A549 (cell line): ENCODE data around the gene CFAP97. TPM values are rescaled to one million over a fixed set of nuclear protein-coding genes. Genes with fewer than 3 reads are reported as not detected.

Source experiments
- ATAC-seq, 2 experiments: fragments of 200-7000 bp in 1 of 2; fragments of >200 bp in 1 of 2; cut with Nextera tagmentation in 1 of 2; cut with Tn5 transposase in 1 of 2; 3 replicates each; pipeline versions ENCODE4 v1.8.0 to v1.9.1; 2018 to 2020; ENCODE audit warnings: mild to moderate bottlenecking in 1 of 2, moderate library complexity in 1 of 2
- CTCF ChIA-PET: fragments of 300-600 bp; sonication (Branson Sonifier 250); formaldehyde crosslinking; extraction: SDS; loops from one replicate; lab custom pipeline; 2021; ENCODE audit warnings: antibody characterized with exemption, inconsistent platforms; lab: Yijun Ruan, JAX
- POLR2A ChIA-PET: fragments of 350-600 bp; formaldehyde crosslinking; extraction: SDS; loops from one replicate; lab custom pipeline; 2021; ENCODE audit warnings: antibody characterized with exemption, inconsistent platforms; lab: Yijun Ruan, JAX
- DNase-seq, 2 experiments: peaks; one replicate each; pipeline versions ENCODE4 v3.0.0 to v3.0.0-alpha.2; 2011 to 2016; ENCODE audit warnings: low read depth in 1 of 2, low spot score in 1 of 2
- FAIRE-seq: peaks from 2 replicates; lab custom pipeline; 2011; peaks lifted over from hg19 to GRCh38; lab: Jason Lieb, UNC
- H3K27ac ChIP-seq, 2 experiments: fragments of >200 bp; sonication (Bioruptor Twin); formaldehyde crosslinking; 3 replicates each; pipeline ENCODE4 v1.5.1; 2016 to 2017
- H3K4me1 ChIP-seq: fragments of >200 bp; sonication (Bioruptor Twin); formaldehyde crosslinking; 3 replicates; pipeline ENCODE4 v1.6.1; 2016
- H3K4me2 ChIP-seq: fragments of >200 bp; sonication (Bioruptor Twin); formaldehyde crosslinking; 3 replicates; pipeline ENCODE4 v1.6.1; 2016
- H3K4me3 ChIP-seq: fragments of >200 bp; sonication (Bioruptor Twin); formaldehyde crosslinking; 3 replicates; pipeline ENCODE4 v1.5.1; 2016
- H3K9me3 ChIP-seq: fragments of >200 bp; sonication (Bioruptor Twin); formaldehyde crosslinking; 3 replicates; pipeline ENCODE4 v1.6.1; 2016
- CBX2 ChIP-seq: fragments of 200-600 bp; sonication (generic); IDR thresholded peaks from 2 replicates; pipeline ENCODE4 v1.6.1; 2016; ENCODE audit warnings: low read depth, mild to moderate bottlenecking, borderline replicate concordance
- ESRRA ChIP-seq: fragments of 150-350 bp; IDR thresholded peaks from 2 replicates; pipeline ENCODE4 v1.6.1; 2014; ENCODE audit warnings: mild to moderate bottlenecking, low read length, borderline replicate concordance
- FOSB ChIP-seq: fragments of 250-450 bp; sonication (Bioruptor Pico); IDR thresholded peaks from 2 replicates; pipeline ENCODE4 v1.5.0; 2020; ENCODE audit warnings: mild to moderate bottlenecking, moderate library complexity
- HOXA7 ChIP-seq: fragments of 250-450 bp; sonication (Bioruptor Pico); IDR thresholded peaks from 2 replicates; pipeline ENCODE4 v1.5.0; 2020; ENCODE audit warnings: mild to moderate bottlenecking, moderate library complexity
- JUN ChIP-seq, 2 experiments: fragments of >200 bp; sonication (Bioruptor Twin); formaldehyde crosslinking; IDR thresholded peaks; 2 replicates in 1 of 2; 3 replicates in 1 of 2; pipeline ENCODE4 v1.6.1; 2016 to 2017
- KDM1A ChIP-seq: fragments of 200-600 bp; sonication (generic); IDR thresholded peaks from 2 replicates; pipeline ENCODE4 v1.6.1; 2016; ENCODE audit warnings: low read depth, mild to moderate bottlenecking
- MAX ChIP-seq: IDR thresholded peaks from 2 replicates; pipeline ENCODE4 v1.6.1; 2012
- MAZ ChIP-seq: fragments of 150-350 bp; IDR thresholded peaks from 2 replicates; pipeline ENCODE4 v1.6.1; 2014; ENCODE audit warnings: antibody characterized with exemption, low read depth, low read length, borderline replicate concordance
- MYC ChIP-seq: IDR thresholded peaks from 2 replicates; pipeline ENCODE4 v1.6.1; 2012; ENCODE audit warnings: mild to moderate bottlenecking, inconsistent platforms, low read length, improper control_type of control experiment, borderline replicate concordance
- NPAS2 ChIP-seq: fragments of 250-450 bp; sonication (Bioruptor Pico); IDR thresholded peaks from 2 replicates; pipeline ENCODE4 v1.8.0; 2022; ENCODE audit warnings: mild to moderate bottlenecking, moderate library complexity, borderline replicate concordance
- PHF8 ChIP-seq: fragments of 200-600 bp; sonication (generic); IDR thresholded peaks from 2 replicates; pipeline ENCODE4 v1.6.1; 2016; ENCODE audit warnings: low read depth, mild to moderate bottlenecking, antibody characterized with exemption, moderate library complexity, borderline replicate concordance
- POLR2A ChIP-seq: IDR thresholded peaks from 2 replicates; pipeline ENCODE4 v1.6.1; 2012; ENCODE audit warnings: mild to moderate bottlenecking, low read length
- POLR2AphosphoS2 ChIP-seq: conservative IDR thresholded peaks from 2 replicates; pipeline ENCODE4 v1.6.1; 2012; ENCODE audit warnings: low read length, improper control_type of control experiment, inconsistent platforms
- RARB ChIP-seq: fragments of 250-450 bp; sonication (Bioruptor Pico); IDR thresholded peaks from 2 replicates; pipeline ENCODE4 v1.8.0; 2021; ENCODE audit warnings: mild to moderate bottlenecking, moderate library complexity
- RCOR1 ChIP-seq: fragments of 150-350 bp; IDR thresholded peaks from 2 replicates; pipeline ENCODE4 v1.6.1; 2014; ENCODE audit warnings: antibody characterized with exemption, low read length, low read depth
- RFX5 ChIP-seq: fragments of 450-650 bp; IDR thresholded peaks from 2 replicates; pipeline ENCODE4 v1.7.1; 2014; ENCODE audit warnings: antibody characterized with exemption, mild to moderate bottlenecking, moderate library complexity
- SMC3 ChIP-seq: fragments of >200 bp; sonication (Bioruptor Twin); formaldehyde crosslinking; IDR thresholded peaks from 3 replicates; pipeline ENCODE4 v1.6.1; 2018; ENCODE audit warnings: inconsistent platforms
- TFCP2L1 ChIP-seq: fragments of 250-450 bp; sonication (Bioruptor Pico); IDR thresholded peaks from 2 replicates; pipeline ENCODE4 v1.5.0; 2021; ENCODE audit warnings: mild to moderate bottlenecking
- TP53 ChIP-seq: fragments of 250-450 bp; sonication (Bioruptor Pico); IDR thresholded peaks from 2 replicates; pipeline ENCODE4 v1.5.0; 2021; ENCODE audit warnings: mild to moderate bottlenecking, moderate library complexity
- ZC3H11A ChIP-seq: fragments of 450-650 bp; IDR thresholded peaks from 2 replicates; pipeline ENCODE4 v1.6.1; 2014; ENCODE audit warnings: antibody characterized with exemption, mild to moderate bottlenecking
- ZSCAN20 ChIP-seq: fragments of 250-450 bp; sonication (Bioruptor Pico); IDR thresholded peaks from 2 replicates; pipeline ENCODE4 v1.8.0; 2022; ENCODE audit warnings: mild to moderate bottlenecking, moderate library complexity
- WGBS: methylation state at CpG from one replicate; pipeline ENCODE4 v1.1.6; 2017; ENCODE audit errors: missing lambda C conversion rate; 5-methylcytosine and 5-hydroxymethylcytosine counted together
- polyA plus RNA-seq, 4 experiments: library from polyadenylated mRNA; depleted of rRNA in 3 of 4; stranded (reverse); fragments of >200 nt; fragmentation: RNase III in 1 of 4; extraction: RNeasy Plus Mini Kit Qiagen cat#74134 plus additional on column Dnase treatment in 1 of 4; gene quantifications; 2 replicates in 3 of 4; 3 replicates in 1 of 4; pipeline ENCODE4 v1.2.3, GENCODE V29; 2011 to 2017
- TF ChIP-seq, protein P1 (sequence below): fragments of 250-450 bp; sonication (Bioruptor Pico); IDR thresholded peaks from 2 replicates; pipeline ENCODE4 v1.5.0; 2021; ENCODE audit warnings: mild to moderate bottlenecking, moderate library complexity, borderline replicate concordance
- TF ChIP-seq, protein P2 (sequence below): fragments of >200 bp; sonication (Bioruptor Twin); formaldehyde crosslinking; IDR thresholded peaks from 2 replicates; pipeline ENCODE4 v1.6.1; 2016

Gene CFAP97
- polyA plus RNA-seq, 2 of the 4 experiments (the other 2 are of a cell fraction), result 15.8 to 48.2 TPM

DNA sequence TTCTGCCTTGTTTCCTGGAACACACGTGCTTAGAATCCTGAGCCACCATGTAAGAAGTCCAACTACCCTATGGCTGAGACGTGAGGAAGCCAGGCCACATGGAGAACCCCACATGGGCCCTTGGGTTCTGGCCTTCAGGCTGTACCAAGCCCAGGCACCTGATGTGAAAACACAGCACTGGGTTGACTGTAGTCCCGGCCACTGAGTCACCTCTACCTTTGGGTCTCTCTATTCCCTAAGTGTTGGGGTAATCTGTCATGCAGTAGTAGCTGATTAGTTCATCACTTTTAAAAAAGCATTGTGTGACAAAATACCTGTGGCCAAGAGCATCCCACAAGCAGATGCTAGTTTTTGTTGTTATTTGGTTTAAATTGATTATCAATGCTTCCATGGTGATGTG, 24.3 kb downstream of the CFAP97 start:
- TF ChIP-seq KDM1A (no peak), HOXA7 (CRISPR knock-in tag) (no peak), NPAS2 (no peak), MAZ (no peak), POLR2A (no peak), JUN (IDR thresholded peaks at IDR 0.05) (no peak), SMC3 (no peak), MAX (no peak), ESRRA (no peak)
- TF ChIP-seq, protein P1, sequence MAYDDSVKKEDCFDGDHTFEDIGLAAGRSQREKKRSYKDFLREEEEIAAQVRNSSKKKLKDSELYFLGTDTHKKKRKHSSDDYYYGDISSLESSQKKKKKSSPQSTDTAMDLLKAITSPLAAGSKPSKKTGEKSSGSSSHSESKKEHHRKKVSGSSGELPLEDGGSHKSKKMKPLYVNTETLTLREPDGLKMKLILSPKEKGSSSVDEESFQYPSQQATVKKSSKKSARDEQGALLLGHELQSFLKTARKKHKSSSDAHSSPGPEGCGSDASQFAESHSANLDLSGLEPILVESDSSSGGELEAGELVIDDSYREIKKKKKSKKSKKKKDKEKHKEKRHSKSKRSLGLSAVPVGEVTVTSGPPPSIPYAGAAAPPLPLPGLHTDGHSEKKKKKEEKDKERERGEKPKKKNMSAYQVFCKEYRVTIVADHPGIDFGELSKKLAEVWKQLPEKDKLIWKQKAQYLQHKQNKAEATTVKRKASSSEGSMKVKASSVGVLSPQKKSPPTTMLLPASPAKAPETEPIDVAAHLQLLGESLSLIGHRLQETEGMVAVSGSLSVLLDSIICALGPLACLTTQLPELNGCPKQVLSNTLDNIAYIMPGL (CRISPR knock-in tag), result no peak
- TF ChIP-seq, protein P2, sequence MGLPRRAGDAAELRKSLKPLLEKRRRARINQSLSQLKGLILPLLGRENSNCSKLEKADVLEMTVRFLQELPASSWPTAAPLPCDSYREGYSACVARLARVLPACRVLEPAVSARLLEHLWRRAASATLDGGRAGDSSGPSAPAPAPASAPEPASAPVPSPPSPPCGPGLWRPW, result no peak
- no peak for DNase-seq
- ATAC-seq, result no peak
- Histone ChIP-seq H3K27ac (no peak overlapping the region), H3K4me3 (no peak overlapping the region), H3K9me3 (no peaks in the 10 kb centered on the region), H3K4me1 (peaks cover 4% of the 10 kb centered on the region; the same call in 1 of the 3 replicates), H3K4me2 (no peak overlapping the region)
- POLR2A ChIA-PET, result no interaction called here
- CTCF ChIA-PET, result no interaction called here
- WGBS, result 86% methylated on average over 3 of the region's 3 CpGs
- FAIRE-seq, result no peak

DNA sequence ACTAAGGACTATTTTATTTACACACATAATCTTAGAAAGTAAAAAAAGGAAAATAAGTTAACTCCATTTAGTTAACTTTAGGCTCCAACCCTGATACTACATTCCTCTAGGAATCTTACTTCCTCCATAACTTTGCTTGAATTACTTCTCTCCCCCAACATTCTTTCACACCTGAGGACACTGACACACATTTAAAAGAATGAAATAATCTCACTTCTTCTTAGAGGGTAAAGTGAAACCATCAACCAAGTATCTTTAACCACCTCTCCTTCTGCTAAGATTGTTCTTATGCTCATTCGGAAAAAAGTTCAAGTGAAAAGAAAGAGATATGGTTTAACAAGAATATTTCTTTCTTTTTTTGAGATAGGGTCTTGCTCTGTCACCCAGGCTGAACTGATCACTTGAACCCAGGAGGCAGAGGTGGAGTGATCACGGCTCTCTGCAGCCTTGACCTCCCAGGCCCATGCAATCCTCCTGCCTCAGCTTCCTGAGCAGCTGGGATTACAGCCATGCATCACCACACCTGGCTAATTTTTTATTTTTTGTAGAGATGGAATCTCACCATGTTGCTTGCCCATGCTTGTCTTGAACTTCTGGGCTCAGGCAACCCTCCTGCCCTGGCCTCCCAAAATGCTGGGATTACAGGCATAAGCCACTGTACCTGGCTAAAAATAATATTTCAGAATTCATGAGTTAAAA, 32.3 kb downstream of the CFAP97 start:
- FAIRE-seq (no peak), DNase-seq (no peak), ATAC-seq (no peak)
- H3K27ac ChIP-seq, result no peak overlapping the region
- H3K4me2 ChIP-seq, result no peak overlapping the region
- no peak for TF ChIP-seq CBX2
- no peak for TF ChIP-seq TP53 (CRISPR knock-in tag)
- no peak for TF ChIP-seq RFX5
- TF ChIP-seq POLR2AphosphoS2, result no peak
- no peak for TF ChIP-seq ZC3H11A
- TF ChIP-seq PHF8, result no peak
- no peak for TF ChIP-seq RCOR1
- TF ChIP-seq FOSB, result no peak
- no peak for TF ChIP-seq MYC
- no peak for TF ChIP-seq RARB (CRISPR knock-in tag)
- TF ChIP-seq HOXA7 (CRISPR knock-in tag), result no peak
- TF ChIP-seq TFCP2L1 (CRISPR knock-in tag), result no peak
- no peak for TF ChIP-seq POLR2A
- ChIA-PET CTCF (interaction anchor here (1.4 to 4.5 kb wide), 2 partner anchors 12 to 15 kb away, joined by 3 to 25 read pairs; no protein-coding TSS in a partner anchor), POLR2A (no interaction called here)
- no peaks in the 10 kb centered on the region for H3K9me3 ChIP-seq
- no peaks in the 10 kb centered on the region for H3K4me1 ChIP-seq
- 82% methylated on average over 2 of the region's 2 CpGs for WGBS
- H3K4me3 ChIP-seq, result no peak overlapping the region

GRCh38 chr4:185167234-185167633, 36.6 kb downstream of the CFAP97 start:
- Histone ChIP-seq H3K9me3 (no peaks in the 10 kb centered on the region), H3K4me1 (no peaks in the 10 kb centered on the region), H3K4me2 (no peak overlapping the region), H3K4me3 (no peak overlapping the region), H3K27ac (no peak overlapping the region)
- no peak for FAIRE-seq
- DNase-seq, result no peak
- WGBS, result 76% methylated on average over 9 of the region's 9 CpGs
- POLR2A ChIA-PET, result no interaction called here
- TF ChIP-seq ZSCAN20 (CRISPR knock-in tag) (no peak), JUN (IDR thresholded peaks at IDR 0.05) (no peak)
- ATAC-seq, result no peak
- CTCF ChIA-PET, result interaction anchor here (1.9 kb wide), 1 partner anchor 9 kb away, joined by 8 read pairs; no protein-coding TSS in a partner anchor
